WTC11 (cell line): ENCODE measurements around the gene ATG9B. TPM values are rescaled to one million over a fixed set of nuclear protein-coding genes. Genes with fewer than 3 reads are reported as not detected.

Experiments
- ATAC-seq: fragments of 200-7000 bp; cut with Tn5 transposase; 2 replicates; pipeline ENCODE4 v1.10.0; 2021; ENCODE audit warnings: mild to moderate bottlenecking, moderate library complexity
- CTCF ChIA-PET: fragments of 300-600 bp; sonication (Branson Sonifier 250); formaldehyde crosslinking; loops from one replicate; lab custom pipeline; 2021; ENCODE audit warnings: antibody characterized with exemption; lab: Charles Lee
- POLR2A ChIA-PET: fragments of 350-600 bp; sonication (Branson Sonifier 250); formaldehyde crosslinking; loops from one replicate; lab custom pipeline; 2021; ENCODE audit warnings: antibody characterized with exemption; lab: Charles Lee
- DNase-seq: peaks from one replicate; pipeline ENCODE4 v3.0.0; 2021; ENCODE audit warnings: low spot score
- H3K27ac Mint-ChIP-seq: 2 replicates; pipeline ENCODE4 v1.8.0; 2021; ENCODE audit warnings: mixed read lengths
- H3K27me3 Mint-ChIP-seq: 2 replicates; pipeline ENCODE4 v1.8.0; 2021; ENCODE audit warnings: low read depth, mild to moderate bottlenecking, moderate library complexity, mixed read lengths
- H3K36me3 Mint-ChIP-seq: 2 replicates; pipeline ENCODE4 v1.8.0; 2021; ENCODE audit warnings: mixed read lengths
- H3K4me1 Mint-ChIP-seq: 2 replicates; pipeline ENCODE4 v1.8.0; 2022; ENCODE audit warnings: mixed read lengths
- H3K4me3 Mint-ChIP-seq: 2 replicates; pipeline ENCODE4 v1.8.0; 2021; ENCODE audit warnings: mild to moderate bottlenecking, moderate library complexity, mixed read lengths
- H3K9me3 Mint-ChIP-seq: 2 replicates; pipeline ENCODE4 v1.8.0; 2021; ENCODE audit warnings: mixed read lengths
- AR ChIP-seq: fragments of 250-450 bp; sonication (Bioruptor Pico); IDR thresholded peaks from 2 replicates; pipeline ENCODE4 v1.9.0; 2021; ENCODE audit warnings: mild to moderate bottlenecking
- CBFB ChIP-seq: sonication (generic); formaldehyde crosslinking; IDR thresholded peaks from 2 replicates; pipeline ENCODE4 v1.8.1; 2022; ENCODE audit warnings: mild to moderate bottlenecking, low read depth, missing genetic modification reagents
- CDX4 ChIP-seq: fragments of 250-450 bp; sonication (Bioruptor Pico); IDR thresholded peaks from 2 replicates; pipeline ENCODE4 v1.9.0; 2021; ENCODE audit warnings: moderate library complexity, mild to moderate bottlenecking, inconsistent platforms, borderline replicate concordance
- CREM ChIP-seq: sonication (generic); formaldehyde crosslinking; IDR thresholded peaks from 2 replicates; pipeline ENCODE4 v1.8.1; 2022; ENCODE audit warnings: mild to moderate bottlenecking, missing genetic modification reagents, moderate library complexity
- CTCF ChIP-seq: fragments of 200-600 bp; IDR thresholded peaks from 2 replicates; pipeline ENCODE4 v1.8.0; 2022; ENCODE audit warnings: antibody characterized with exemption
- E2F5 ChIP-seq: sonication (generic); formaldehyde crosslinking; IDR thresholded peaks from 2 replicates; pipeline ENCODE4 v1.8.1; 2022; ENCODE audit warnings: mild to moderate bottlenecking, moderate library complexity, missing genetic modification reagents
- EMX1 ChIP-seq: fragments of 250-450 bp; sonication (Bioruptor Pico); IDR thresholded peaks from 2 replicates; pipeline ENCODE4 v1.8.0; 2021; ENCODE audit warnings: mild to moderate bottlenecking
- ERG ChIP-seq: fragments of 250-450 bp; sonication (Bioruptor Pico); IDR thresholded peaks from 2 replicates; pipeline ENCODE4 v1.8.0; 2021; ENCODE audit warnings: mild to moderate bottlenecking
- FOXP1 ChIP-seq: sonication (generic); formaldehyde crosslinking; IDR thresholded peaks from 2 replicates; pipeline ENCODE4 v1.8.0; 2022; ENCODE audit warnings: missing genetic modification reagents, mild to moderate bottlenecking, moderate library complexity, borderline replicate concordance
- HMGA2 ChIP-seq: fragments of 250-450 bp; sonication (Bioruptor Pico); IDR thresholded peaks from 2 replicates; pipeline ENCODE4 v1.4.0; 2021; ENCODE audit warnings: mild to moderate bottlenecking, moderate library complexity
- HMGXB4 ChIP-seq: sonication (generic); formaldehyde crosslinking; IDR thresholded peaks from 2 replicates; pipeline ENCODE4 v1.8.1; 2023; ENCODE audit warnings: mild to moderate bottlenecking, moderate library complexity, missing genetic modification reagents
- MLX ChIP-seq: sonication (generic); formaldehyde crosslinking; IDR thresholded peaks from 2 replicates; pipeline ENCODE4 v1.8.1; 2023; ENCODE audit warnings: mild to moderate bottlenecking, missing genetic modification reagents, moderate library complexity
- MXD4 ChIP-seq: fragments of 250-450 bp; sonication (Bioruptor Pico); IDR thresholded peaks from 2 replicates; pipeline ENCODE4 v1.8.0; 2021; ENCODE audit warnings: mild to moderate bottlenecking, moderate library complexity, borderline replicate concordance
- NFYB ChIP-seq: sonication (generic); formaldehyde crosslinking; conservative IDR thresholded peaks from 2 replicates; pipeline ENCODE4 v1.8.0; 2022; ENCODE audit warnings: low read depth, missing genetic modification reagents
- PRRX2 ChIP-seq: fragments of 250-450 bp; sonication (Bioruptor Pico); IDR thresholded peaks from 2 replicates; pipeline ENCODE4 v1.8.0; 2021; ENCODE audit warnings: mild to moderate bottlenecking
- TP53 ChIP-seq: sonication (generic); formaldehyde crosslinking; IDR thresholded peaks from 2 replicates; pipeline ENCODE4 v1.8.1; 2023; ENCODE audit warnings: mild to moderate bottlenecking, missing genetic modification reagents
- ZNF138 ChIP-seq: sonication (generic); formaldehyde crosslinking; conservative IDR thresholded peaks from 2 replicates; pipeline ENCODE4 v1.8.1; 2022; ENCODE audit warnings: mild to moderate bottlenecking, moderate library complexity, missing genetic modification reagents
- ZNF232 ChIP-seq: sonication (generic); formaldehyde crosslinking; IDR thresholded peaks from 2 replicates; pipeline ENCODE4 v1.8.0; 2022; ENCODE audit warnings: mild to moderate bottlenecking, missing genetic modification reagents
- ZNF281 ChIP-seq: sonication (generic); formaldehyde crosslinking; IDR thresholded peaks from 2 replicates; pipeline ENCODE4 v1.8.0; 2023; ENCODE audit warnings: mild to moderate bottlenecking, missing genetic modification reagents
- ZNF423 ChIP-seq: fragments of 250-450 bp; sonication (Bioruptor Pico); IDR thresholded peaks from 2 replicates; pipeline ENCODE4 v2.1.2; 2022; ENCODE audit warnings: mild to moderate bottlenecking, moderate library complexity
- total RNA-seq: library from RNA; stranded (reverse); gene quantifications from 3 replicates; pipeline ENCODE4 v1.2.3, GENCODE V29; 2021

Gene ATG9B
- total RNA-seq, 1 experiment from 2014 or later: 2.4 TPM

- H3K4me3 Mint-ChIP-seq: no peak overlapping the region
- CTCF ChIA-PET: interaction anchor here (1.1 kb wide), 1 partner anchor 45 kb away, joined by 3 read pairs; no protein-coding TSS in a partner anchor
- peaks cover 19% of the 10 kb centered on the region for H3K4me1 Mint-ChIP-seq
- ATAC-seq: no peak
- DNase-seq: no peak
- H3K36me3 Mint-ChIP-seq: peaks cover 50% of the 10 kb centered on the region
- H3K27me3 Mint-ChIP-seq: no peaks in the 10 kb centered on the region
- H3K9me3 Mint-ChIP-seq: no peaks in the 10 kb centered on the region
- TF ChIP-seq HMGXB4 (CRISPR knock-in tag): no peak
- no peak for TF ChIP-seq CREM (CRISPR knock-in tag)
- TF ChIP-seq, all 79 proteins: peak for 0
- H3K27ac Mint-ChIP-seq: no peak overlapping the region
- POLR2A ChIA-PET: no interaction called here
These were observed 47.0 kb upstream of the ATG9B start for GRCh38 chr7:151071032-151071866.

- no peak for ATAC-seq
- TF ChIP-seq CDX4: no peak
- TF ChIP-seq PRRX2 (CRISPR knock-in tag): no peak
- TF ChIP-seq EMX1 (CRISPR knock-in tag): no peak
- TF ChIP-seq NFYB (CRISPR knock-in tag): no peak
- no peak for TF ChIP-seq MLX (CRISPR knock-in tag)
- no peak for TF ChIP-seq ERG (CRISPR knock-in tag)
- TF ChIP-seq ZNF423 (CRISPR knock-in tag): no peak
- TF ChIP-seq E2F5: no peak
- no peak for TF ChIP-seq TP53 (CRISPR knock-in tag)
- no peak for TF ChIP-seq ZNF232 (CRISPR knock-in tag)
- TF ChIP-seq ZNF281 (CRISPR knock-in tag): no peak
- no peak for TF ChIP-seq AR (CRISPR knock-in tag)
- TF ChIP-seq HMGA2 (CRISPR knock-in tag): no peak
- TF ChIP-seq CTCF: no peak
- TF ChIP-seq FOXP1 (CRISPR knock-in tag): no peak
- no peak for TF ChIP-seq ZNF138 (CRISPR knock-in tag)
- no peak for TF ChIP-seq CBFB (CRISPR knock-in tag)
- TF ChIP-seq MXD4 (CRISPR knock-in tag): no peak
- no peak overlapping the region for H3K27ac Mint-ChIP-seq
- H3K27me3 Mint-ChIP-seq: no peaks in the 10 kb centered on the region
- H3K9me3 Mint-ChIP-seq: no peaks in the 10 kb centered on the region
- ChIA-PET CTCF (no interaction called here), POLR2A (no interaction called here)
- peaks cover 47% of the 10 kb centered on the region for H3K36me3 Mint-ChIP-seq
- DNase-seq: no peak
- H3K4me3 Mint-ChIP-seq: no peak overlapping the region
- peaks cover 13% of the 10 kb centered on the region for H3K4me1 Mint-ChIP-seq
These were observed 46.3 kb upstream of the ATG9B start for GRCh38 chr7:151070574-151070960.
